ENCODE measurements around the gene AMOTL1. TPM values are rescaled to one million over a fixed set of nuclear protein-coding genes. Genes with fewer than 3 reads are reported as not detected.
"Not testable (repeated sequence)": the region's sequence is repeated elsewhere in the genome, so short reads cannot be mapped to it uniquely, and the experiment has no call there.

AMOTL1 gene
- total RNA-seq, 1 experiment from 2014 or later = 18.0 TPM

DNA sequence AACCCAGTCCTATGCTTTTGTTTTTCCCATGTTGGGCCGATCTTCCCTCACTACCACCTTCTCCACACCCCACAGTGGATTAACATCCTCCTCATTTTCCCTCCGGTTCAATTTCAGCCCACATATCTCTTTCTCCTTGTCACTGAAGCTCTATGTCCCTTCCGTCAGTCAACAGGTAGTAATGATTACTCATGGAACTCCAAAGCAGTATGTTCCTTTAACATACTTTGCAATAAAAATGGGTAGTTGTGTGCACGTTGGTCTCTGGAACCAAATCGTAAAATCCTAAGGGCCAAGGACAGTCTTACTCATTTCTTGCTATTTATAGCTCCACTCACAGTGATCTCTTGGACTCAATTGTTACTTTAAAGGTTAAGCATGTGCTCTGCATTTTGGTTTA is 20.2 kb downstream of the AMOTL1 start:
- no peaks in the 10 kb centered on the region for H3K36me3 ChIP-seq (replicated peaks; ENCODE audit: control insufficient read depth, insufficient read depth, low read length)

DNA sequence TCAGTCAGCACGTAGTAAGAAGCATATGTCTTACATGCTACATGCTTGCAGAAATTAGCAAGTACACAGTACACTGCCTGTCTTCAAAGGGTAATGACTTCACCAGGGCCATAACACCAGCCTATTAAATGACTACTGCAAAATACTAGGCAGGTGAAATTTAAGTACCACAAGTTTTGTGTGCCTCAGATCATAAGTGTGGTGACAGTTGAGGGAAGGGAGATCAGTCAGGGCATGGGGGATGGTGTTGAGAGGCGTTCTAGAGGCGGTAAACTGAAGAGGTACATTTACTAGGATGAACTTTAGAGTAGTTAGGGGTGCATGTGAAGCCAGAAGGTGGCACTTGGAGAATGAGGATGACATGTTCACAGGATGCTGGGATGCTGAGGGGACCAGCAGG is 22.0 kb downstream of the AMOTL1 start:
- no peaks in the 10 kb centered on the region for H3K27me3 ChIP-seq (ENCODE audit: control insufficient read depth, insufficient read depth, low read length)
- no peak overlapping the region for H3K4me3 ChIP-seq (ENCODE audit: insufficient read depth, low read depth, low read length)
- DNase-seq = no peak
- H3K36me3 ChIP-seq (replicated peaks; ENCODE audit: control insufficient read depth, insufficient read depth, low read length) = no peaks in the 10 kb centered on the region

More for the DNA sequence above, 20.2 kb downstream of the AMOTL1 start:
- no peak for DNase-seq
- Histone ChIP-seq H3K27me3 (ENCODE audit: control insufficient read depth, insufficient read depth, low read length) (no peaks in the 10 kb centered on the region), H3K4me3 (ENCODE audit: insufficient read depth, low read depth, low read length) (no peak overlapping the region)

DNA sequence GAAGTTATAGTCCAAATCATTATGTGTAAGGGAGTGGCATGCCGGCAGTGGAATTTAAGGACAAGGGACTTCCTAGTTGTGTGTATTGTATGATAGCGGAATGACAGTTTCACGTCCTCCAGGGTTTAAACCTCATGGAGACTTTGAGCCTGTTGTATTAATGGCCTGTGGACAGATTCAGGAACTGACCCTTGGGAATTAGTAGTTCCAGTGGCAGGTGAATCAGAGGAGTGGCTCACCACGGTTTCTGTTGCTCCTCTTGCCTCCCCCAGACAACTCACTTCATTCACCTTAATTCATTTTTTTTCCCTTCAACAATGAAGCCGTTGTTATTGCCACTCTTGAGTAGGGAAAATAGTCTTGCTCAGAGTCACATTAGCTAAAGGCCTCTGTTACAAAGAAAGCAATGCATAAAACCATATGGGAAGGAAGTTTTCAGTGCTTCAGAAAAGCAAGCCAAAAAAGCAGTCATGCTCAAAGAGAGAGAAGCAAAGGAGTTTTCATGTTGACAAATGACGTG is 22.6 kb downstream of the AMOTL1 start:
- no peak for DNase-seq
- Histone ChIP-seq H3K27me3 (ENCODE audit: control insufficient read depth, insufficient read depth, low read length) (no peaks in the 10 kb centered on the region), H3K4me3 (ENCODE audit: insufficient read depth, low read depth, low read length) (no peak overlapping the region), H3K36me3 (replicated peaks; ENCODE audit: control insufficient read depth, insufficient read depth, low read length) (no peaks in the 10 kb centered on the region)

DNA sequence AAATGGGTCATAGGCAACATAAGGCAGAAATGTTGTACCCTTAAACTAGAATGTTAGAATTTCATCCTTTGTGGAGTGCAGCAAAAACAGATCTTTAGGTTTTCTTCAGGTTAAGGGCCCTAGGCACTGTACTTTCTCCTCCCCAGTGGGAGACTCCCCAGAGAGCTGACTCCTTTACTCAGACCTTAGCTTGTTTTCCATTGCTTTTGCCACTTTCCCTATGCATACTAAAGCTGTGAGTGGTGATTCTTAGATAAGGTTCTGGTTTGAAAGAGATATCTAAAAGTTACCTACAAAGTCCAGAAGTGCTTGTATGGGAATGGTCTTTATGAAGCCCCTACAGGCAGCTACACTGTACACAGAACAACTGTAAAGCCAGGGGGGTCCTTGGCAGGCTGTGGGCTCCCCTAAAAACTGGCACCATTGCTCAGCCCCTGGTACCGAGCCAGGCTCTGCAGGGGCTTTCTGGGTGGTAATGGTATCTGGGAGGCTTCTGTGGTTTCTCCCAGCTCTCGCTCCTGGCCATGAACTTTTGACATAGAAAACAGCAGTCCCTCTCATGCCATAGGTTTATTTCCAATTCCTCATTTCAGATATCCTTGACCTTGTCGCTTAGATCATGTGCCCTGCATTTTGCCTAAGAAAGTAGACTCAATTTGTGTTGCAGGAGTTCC is 23.2 kb downstream of the AMOTL1 start:
- no peak for DNase-seq
- no peak overlapping the region for H3K4me3 ChIP-seq (ENCODE audit: insufficient read depth, low read depth, low read length)
- no peaks in the 10 kb centered on the region for H3K36me3 ChIP-seq (replicated peaks; ENCODE audit: control insufficient read depth, insufficient read depth, low read length)
- H3K27me3 ChIP-seq (ENCODE audit: control insufficient read depth, insufficient read depth, low read length) = no peaks in the 10 kb centered on the region

DNA sequence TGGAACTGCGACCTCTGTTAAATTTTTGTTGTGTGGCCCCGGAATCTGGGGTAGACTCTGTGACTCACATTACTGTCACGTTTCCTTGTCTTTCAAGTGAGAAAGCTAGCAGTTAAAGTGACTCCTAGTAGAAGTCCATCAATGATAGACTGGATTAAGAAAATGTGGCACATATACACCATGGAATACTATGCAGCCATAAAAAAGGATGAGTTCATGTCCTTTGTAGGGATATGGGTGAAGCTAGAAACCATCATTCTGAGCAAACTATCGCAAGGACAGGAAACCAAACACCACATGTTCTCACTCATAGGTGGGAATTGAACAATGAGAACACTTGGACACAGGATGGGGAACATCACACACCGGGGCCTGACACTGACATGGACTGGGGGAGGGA is 23.8 kb downstream of the AMOTL1 start:
- not testable (repeated sequence) for H3K4me3 ChIP-seq (ENCODE audit: insufficient read depth, low read depth, low read length); H3K36me3 ChIP-seq (replicated peaks; ENCODE audit: control insufficient read depth, insufficient read depth, low read length); DNase-seq; H3K27me3 ChIP-seq (ENCODE audit: control insufficient read depth, insufficient read depth, low read length)

DNA sequence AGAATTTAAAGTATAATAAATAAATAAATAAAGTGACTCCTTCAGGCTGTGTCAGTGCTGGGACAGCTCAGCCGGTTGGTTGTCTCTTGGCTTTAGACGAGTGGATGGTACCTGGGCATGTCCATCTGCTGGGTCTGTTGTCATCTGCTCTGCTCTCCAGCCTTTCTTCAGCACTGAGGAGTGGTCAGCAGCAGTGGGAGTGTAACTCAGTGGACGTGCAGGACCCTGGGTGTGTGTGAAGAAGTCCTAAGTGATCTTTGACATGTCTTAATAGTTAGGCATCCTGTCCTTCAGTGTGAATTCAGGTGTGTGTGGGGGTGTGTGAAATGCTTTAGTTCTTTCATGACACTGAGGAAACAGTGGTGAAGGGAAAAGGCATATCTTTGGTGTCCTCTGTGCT is 24.3 kb downstream of the AMOTL1 start:
- DNase-seq = no peak
- no peak overlapping the region for H3K4me3 ChIP-seq (ENCODE audit: insufficient read depth, low read depth, low read length)
- H3K27me3 ChIP-seq (ENCODE audit: control insufficient read depth, insufficient read depth, low read length) = no peaks in the 10 kb centered on the region
- no peaks in the 10 kb centered on the region for H3K36me3 ChIP-seq (replicated peaks; ENCODE audit: control insufficient read depth, insufficient read depth, low read length)

DNA sequence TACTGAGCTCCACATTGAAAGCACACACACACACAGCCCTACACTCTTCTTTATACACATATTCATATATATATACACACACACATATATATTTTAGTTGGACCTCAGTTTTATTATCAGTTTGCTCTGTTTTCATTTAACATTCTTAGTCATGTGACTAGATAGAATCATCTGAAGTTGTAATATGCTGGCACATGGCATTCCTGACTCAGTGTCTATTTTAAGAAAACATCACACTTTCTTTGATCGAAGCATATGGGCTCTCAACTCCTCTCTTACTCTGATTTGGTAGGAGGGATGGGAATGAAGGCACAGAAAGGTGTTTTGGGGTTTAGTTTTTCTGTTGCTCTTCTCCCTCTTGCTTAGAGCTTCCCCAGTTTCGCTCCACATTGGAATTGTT is 24.8 kb downstream of the AMOTL1 start:
- Histone ChIP-seq H3K36me3 (replicated peaks; ENCODE audit: control insufficient read depth, insufficient read depth, low read length) (no peaks in the 10 kb centered on the region), H3K27me3 (ENCODE audit: control insufficient read depth, insufficient read depth, low read length) (no peaks in the 10 kb centered on the region), H3K4me3 (ENCODE audit: insufficient read depth, low read depth, low read length) (no peak overlapping the region)
- no peak for DNase-seq

DNA sequence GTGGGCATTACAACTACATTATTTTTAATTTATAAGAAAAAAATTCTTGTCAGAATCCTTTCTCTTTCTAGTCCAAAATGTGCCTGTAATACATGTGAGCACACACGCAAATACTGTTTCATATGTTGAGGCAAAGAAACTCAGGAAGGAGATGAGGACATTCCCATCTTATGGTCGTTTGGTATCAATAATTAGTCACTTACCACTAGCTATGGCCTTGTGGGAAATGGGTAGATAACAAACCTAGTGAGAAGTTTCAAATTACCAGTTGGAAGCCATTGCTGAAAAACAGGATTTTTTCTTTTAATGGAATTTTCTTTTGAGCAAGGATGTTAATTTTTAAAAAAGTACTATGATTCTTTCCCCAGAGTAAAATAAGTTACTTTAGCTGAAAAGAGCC is 25.7 kb downstream of the AMOTL1 start:
- no peak overlapping the region for H3K4me3 ChIP-seq (ENCODE audit: insufficient read depth, low read depth, low read length)
- H3K36me3 ChIP-seq (replicated peaks; ENCODE audit: control insufficient read depth, insufficient read depth, low read length) = no peaks in the 10 kb centered on the region
- no peaks in the 10 kb centered on the region for H3K27me3 ChIP-seq (ENCODE audit: control insufficient read depth, insufficient read depth, low read length)
- no peak for DNase-seq

DNA sequence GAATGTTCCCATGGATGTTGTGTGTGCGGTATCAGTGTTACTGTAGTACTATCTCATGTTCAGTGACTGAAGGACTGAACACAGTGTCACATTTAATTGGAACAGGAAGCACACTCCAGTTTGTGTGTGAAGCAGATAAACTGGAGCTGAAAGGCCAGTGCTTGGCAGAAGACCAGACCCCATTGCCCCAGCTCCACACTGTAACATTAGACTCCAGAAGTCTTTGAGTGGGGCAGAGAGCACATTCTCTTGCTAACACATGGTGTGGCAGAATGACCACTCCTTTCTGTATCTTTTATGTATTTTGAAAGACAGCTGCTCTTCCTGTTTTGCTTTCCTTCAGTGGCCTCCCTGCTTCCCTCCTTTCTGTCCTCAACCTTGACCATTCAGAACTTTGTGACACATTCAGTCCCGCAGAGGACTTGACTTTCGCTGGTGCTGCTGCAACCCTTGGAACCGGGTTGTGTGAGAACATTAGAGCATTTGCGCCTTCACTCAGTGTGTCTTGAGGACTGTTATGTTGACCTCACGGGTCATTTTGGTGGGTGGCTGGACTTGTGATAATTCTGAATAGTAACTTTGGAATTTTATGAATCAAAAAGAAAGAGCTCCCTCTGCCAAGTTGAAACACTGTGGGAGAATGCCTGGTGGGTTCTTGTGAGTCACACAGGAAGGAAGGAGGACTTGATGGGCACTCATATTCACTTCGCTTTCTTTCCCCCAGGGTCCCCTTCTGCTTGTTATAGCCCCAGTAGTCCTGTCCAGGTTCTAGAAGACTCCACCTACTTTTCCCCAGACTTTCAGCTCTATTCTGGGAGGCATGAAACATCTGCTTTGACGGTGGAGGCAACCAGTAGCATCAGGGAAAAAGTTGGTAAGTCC is 26.4 kb downstream of the AMOTL1 start:
- no peaks in the 10 kb centered on the region for H3K27me3 ChIP-seq (ENCODE audit: control insufficient read depth, insufficient read depth, low read length)
- H3K4me3 ChIP-seq (ENCODE audit: insufficient read depth, low read depth, low read length) = no peak overlapping the region
- H3K36me3 ChIP-seq (replicated peaks; ENCODE audit: control insufficient read depth, insufficient read depth, low read length) = peaks cover 2% of the 10 kb centered on the region; the same call in 1 of the 2 replicates
- no peak for DNase-seq

DNA sequence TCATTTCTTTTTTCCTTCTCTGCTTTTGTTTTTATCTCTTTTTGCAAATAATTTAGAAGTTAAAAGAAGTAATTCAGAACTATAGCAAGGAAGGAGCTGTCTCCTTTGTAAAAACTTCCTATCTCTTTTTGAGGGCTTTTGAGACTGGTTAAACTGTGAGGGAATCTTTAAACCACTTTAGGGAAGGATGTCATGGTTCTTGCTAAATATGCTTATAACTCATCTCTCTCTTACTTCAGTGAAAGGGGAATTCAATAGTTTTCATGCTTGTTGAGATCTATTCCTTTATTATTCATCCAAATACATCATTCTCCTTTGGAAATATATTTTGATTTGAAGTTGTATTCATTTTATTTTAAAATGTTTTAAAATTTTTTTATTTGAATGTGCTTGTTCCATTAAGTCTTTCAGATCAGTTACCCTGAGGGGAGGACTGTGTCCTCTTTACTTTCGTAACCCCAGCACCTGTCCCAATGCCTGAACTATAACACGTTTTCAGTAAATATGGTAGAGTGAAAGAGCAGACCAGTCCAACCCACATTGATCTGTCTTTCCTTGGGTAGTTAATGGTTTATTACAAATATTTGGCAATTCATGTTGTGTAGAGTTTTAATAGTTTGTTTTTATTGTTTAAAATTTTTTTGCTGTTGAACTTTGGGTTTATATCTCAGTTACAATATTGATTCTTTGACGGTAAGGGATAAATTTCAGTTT is 27.5 kb downstream of the AMOTL1 start:
- Histone ChIP-seq H3K36me3 (replicated peaks; ENCODE audit: control insufficient read depth, insufficient read depth, low read length) (peaks cover 5% of the 10 kb centered on the region), H3K4me3 (ENCODE audit: insufficient read depth, low read depth, low read length) (no peak overlapping the region), H3K27me3 (ENCODE audit: control insufficient read depth, insufficient read depth, low read length) (no peaks in the 10 kb centered on the region)
- no peak for DNase-seq

DNA sequence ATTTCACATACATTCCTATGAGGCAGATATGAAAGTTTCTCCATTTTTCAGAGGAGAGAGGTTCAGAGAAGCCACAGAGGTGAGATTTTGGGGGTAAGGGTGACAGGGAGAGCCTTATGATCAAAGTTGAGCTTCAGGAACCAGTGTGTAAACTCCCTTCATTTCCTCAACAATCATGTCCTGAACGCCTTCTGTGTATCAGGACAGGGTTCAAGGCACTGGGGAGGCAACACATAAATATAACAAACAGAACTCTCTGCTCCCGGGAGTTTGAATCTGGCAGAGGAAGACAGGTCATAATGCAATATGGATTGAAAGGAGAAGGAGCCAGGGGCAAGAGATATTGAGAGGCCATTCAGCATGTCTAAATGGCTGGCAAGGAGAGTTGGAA is 28.0 kb downstream of the AMOTL1 start:
- peaks cover 6% of the 10 kb centered on the region for H3K36me3 ChIP-seq (replicated peaks; ENCODE audit: control insufficient read depth, insufficient read depth, low read length)
- no peak overlapping the region for H3K4me3 ChIP-seq (ENCODE audit: insufficient read depth, low read depth, low read length)
- no peak for DNase-seq
- no peaks in the 10 kb centered on the region for H3K27me3 ChIP-seq (ENCODE audit: control insufficient read depth, insufficient read depth, low read length)

DNA sequence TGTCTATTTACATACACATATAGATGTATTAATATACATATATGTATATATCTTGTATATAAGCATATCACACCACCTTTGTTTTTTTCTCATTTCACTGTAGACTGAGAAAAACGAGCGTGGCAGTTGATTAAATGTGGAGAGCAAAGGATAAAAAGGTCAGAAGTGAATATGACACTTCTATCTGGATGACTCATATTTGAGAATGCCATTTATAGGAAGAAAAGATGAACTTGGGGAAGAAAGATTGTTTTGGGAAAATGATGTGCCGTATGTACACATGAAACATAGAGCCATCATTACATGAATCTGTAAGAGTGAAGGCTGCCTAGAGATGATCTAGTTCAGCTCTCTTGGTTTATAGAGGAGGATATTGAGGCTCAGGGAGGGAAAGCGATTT is 28.7 kb downstream of the AMOTL1 start:
- Histone ChIP-seq H3K27me3 (ENCODE audit: control insufficient read depth, insufficient read depth, low read length) (no peaks in the 10 kb centered on the region), H3K36me3 (replicated peaks; ENCODE audit: control insufficient read depth, insufficient read depth, low read length) (peaks cover 9% of the 10 kb centered on the region), H3K4me3 (ENCODE audit: insufficient read depth, low read depth, low read length) (no peak overlapping the region)
- no peak for DNase-seq

DNA sequence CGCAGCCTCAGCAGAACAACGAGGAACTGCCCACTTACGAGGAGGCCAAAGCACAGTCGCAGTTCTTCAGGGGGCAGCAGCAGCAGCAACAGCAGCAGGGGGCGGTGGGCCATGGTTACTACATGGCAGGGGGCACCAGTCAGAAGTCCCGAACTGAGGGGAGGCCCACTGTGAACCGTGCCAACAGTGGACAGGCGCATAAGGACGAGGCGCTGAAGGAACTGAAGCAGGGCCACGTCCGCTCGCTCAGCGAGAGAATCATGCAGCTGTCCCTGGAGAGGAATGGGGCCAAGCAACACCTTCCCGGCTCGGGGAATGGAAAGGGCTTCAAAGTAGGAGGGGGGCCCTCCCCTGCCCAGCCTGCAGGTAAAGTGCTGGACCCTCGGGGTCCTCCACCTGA is 31.6 kb downstream of the AMOTL1 start:
- no peak for DNase-seq
- Histone ChIP-seq H3K4me3 (ENCODE audit: insufficient read depth, low read depth, low read length) (no peak overlapping the region), H3K36me3 (replicated peaks; ENCODE audit: control insufficient read depth, insufficient read depth, low read length) (peaks cover 11% of the 10 kb centered on the region), H3K27me3 (ENCODE audit: control insufficient read depth, insufficient read depth, low read length) (no peaks in the 10 kb centered on the region)

DNA sequence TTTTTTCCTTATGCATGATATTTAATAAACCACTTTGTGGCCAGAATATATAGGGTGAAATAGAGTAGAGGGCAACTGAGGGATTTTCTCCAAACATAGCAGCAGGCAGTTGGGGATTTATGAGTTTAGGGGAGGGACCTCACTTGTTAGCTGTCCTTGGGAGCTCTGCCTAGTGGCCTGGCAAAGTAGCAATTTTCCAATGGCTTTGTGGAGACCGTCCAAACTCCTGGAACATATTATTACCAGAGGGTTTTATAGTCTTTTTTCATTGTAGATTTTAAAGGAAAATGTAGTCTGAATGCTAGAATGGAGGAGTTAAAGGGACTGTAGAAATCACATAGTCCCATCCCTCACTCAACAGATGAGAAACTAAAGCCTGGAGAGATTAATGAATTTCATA is 32.3 kb downstream of the AMOTL1 start:
- DNase-seq = no peak
- Histone ChIP-seq H3K27me3 (ENCODE audit: control insufficient read depth, insufficient read depth, low read length) (no peaks in the 10 kb centered on the region), H3K4me3 (ENCODE audit: insufficient read depth, low read depth, low read length) (no peak overlapping the region), H3K36me3 (replicated peaks; ENCODE audit: control insufficient read depth, insufficient read depth, low read length) (peaks cover 11% of the 10 kb centered on the region)

Measured in H7 (cell line).